ENCODE measurements around the gene MYRF.
A peak's percentile ranks its signal among the peaks of the same experiment; 100 is the strongest.

MYRF gene

GRCh38 chr11:61761440-61762222 is 9.2 kb downstream of the MYRF start:
- DNase-seq: no peak
- Histone ChIP-seq H3K9me3 (no peaks in the 10 kb centered on the region), H3K4me3 (ENCODE audit: low read depth, low read length) (no peak overlapping the region), H3K27me3 (no peaks in the 10 kb centered on the region), H3K36me3 (no peaks in the 10 kb centered on the region), H3K4me1 (no peaks in the 10 kb centered on the region)
- TF ChIP-seq, protein P1, sequence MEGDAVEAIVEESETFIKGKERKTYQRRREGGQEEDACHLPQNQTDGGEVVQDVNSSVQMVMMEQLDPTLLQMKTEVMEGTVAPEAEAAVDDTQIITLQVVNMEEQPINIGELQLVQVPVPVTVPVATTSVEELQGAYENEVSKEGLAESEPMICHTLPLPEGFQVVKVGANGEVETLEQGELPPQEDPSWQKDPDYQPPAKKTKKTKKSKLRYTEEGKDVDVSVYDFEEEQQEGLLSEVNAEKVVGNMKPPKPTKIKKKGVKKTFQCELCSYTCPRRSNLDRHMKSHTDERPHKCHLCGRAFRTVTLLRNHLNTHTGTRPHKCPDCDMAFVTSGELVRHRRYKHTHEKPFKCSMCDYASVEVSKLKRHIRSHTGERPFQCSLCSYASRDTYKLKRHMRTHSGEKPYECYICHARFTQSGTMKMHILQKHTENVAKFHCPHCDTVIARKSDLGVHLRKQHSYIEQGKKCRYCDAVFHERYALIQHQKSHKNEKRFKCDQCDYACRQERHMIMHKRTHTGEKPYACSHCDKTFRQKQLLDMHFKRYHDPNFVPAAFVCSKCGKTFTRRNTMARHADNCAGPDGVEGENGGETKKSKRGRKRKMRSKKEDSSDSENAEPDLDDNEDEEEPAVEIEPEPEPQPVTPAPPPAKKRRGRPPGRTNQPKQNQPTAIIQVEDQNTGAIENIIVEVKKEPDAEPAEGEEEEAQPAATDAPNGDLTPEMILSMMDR (IDR thresholded peaks at IDR 0.05; ENCODE audit: low read depth, low read length): no peak

DNA sequence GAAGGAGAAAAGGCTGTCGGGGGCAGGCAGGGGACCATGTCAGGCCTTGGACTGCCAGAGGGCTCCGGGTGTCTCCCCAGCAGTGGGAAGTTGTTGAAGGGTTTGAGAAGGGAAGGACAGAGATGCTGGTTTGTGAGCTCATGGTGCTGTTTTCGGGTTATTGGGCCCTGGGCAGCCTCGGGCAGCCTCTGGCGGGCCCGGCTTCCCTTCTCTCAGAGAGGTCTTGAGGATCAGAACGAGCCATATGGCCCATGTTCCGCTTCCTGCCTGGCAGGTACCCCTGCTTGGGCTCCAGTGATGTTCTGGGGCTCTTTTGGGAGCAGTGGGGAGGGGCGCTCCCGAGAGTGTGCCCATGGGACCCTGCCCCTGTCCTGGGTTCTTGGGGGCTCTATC is 9.8 kb downstream of the MYRF start:
- Histone ChIP-seq H3K27me3 (no peaks in the 10 kb centered on the region), H3K9me3 (no peaks in the 10 kb centered on the region), H3K36me3 (no peaks in the 10 kb centered on the region), H3K4me1 (no peaks in the 10 kb centered on the region), H3K4me3 (ENCODE audit: low read depth, low read length) (no peak overlapping the region)
- TF ChIP-seq, protein P1 (IDR thresholded peaks at IDR 0.05; ENCODE audit: low read depth, low read length): no peak
- DNase-seq: no peak

DNA sequence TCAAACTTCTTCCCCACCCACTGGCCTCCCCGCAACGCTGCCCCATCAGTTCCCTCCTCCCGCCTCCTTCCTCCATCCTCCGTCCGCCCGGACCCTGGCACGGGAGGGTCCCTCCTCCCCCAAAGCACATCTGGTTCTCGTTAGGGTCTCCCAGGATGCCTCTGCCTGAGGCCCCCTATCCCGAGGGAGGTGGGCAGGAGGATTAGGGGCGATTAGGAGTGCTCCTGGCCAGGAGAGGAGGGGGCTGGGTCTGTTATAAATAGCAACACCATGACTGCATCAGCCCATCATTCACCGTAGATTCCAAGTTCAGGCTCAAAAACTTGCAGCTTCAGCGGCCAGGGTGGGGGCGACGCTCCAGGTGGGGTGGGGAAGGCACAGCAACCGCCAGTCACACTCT is 10.4 kb downstream of the MYRF start:
- H3K27me3 ChIP-seq: no peaks in the 10 kb centered on the region
- no peaks in the 10 kb centered on the region for H3K9me3 ChIP-seq
- no peak overlapping the region for H3K4me3 ChIP-seq (ENCODE audit: low read depth, low read length)
- DNase-seq: peak; percentile 32
- TF ChIP-seq, protein P1 (IDR thresholded peaks at IDR 0.05; ENCODE audit: low read depth, low read length): no peak
- H3K4me1 ChIP-seq: no peaks in the 10 kb centered on the region
- no peaks in the 10 kb centered on the region for H3K36me3 ChIP-seq

- TF ChIP-seq, protein P1 (IDR thresholded peaks at IDR 0.05; ENCODE audit: low read depth, low read length): no peak
- no peaks in the 10 kb centered on the region for H3K36me3 ChIP-seq
- no peak overlapping the region for H3K4me3 ChIP-seq (ENCODE audit: low read depth, low read length)
- no peaks in the 10 kb centered on the region for H3K4me1 ChIP-seq
- no peak for DNase-seq
- no peaks in the 10 kb centered on the region for H3K9me3 ChIP-seq
- H3K27me3 ChIP-seq: no peaks in the 10 kb centered on the region
Measured at GRCh38 chr11:61763930-61764605, 11.6 kb downstream of the MYRF start.

- H3K9me3 ChIP-seq: no peaks in the 10 kb centered on the region
- no peaks in the 10 kb centered on the region for H3K27me3 ChIP-seq
- H3K4me1 ChIP-seq: no peaks in the 10 kb centered on the region
- TF ChIP-seq, protein P1 (IDR thresholded peaks at IDR 0.05; ENCODE audit: low read depth, low read length): no peak
- H3K36me3 ChIP-seq: no peaks in the 10 kb centered on the region
- DNase-seq: no peak
- H3K4me3 ChIP-seq (ENCODE audit: low read depth, low read length): no peak overlapping the region
Measured at GRCh38 chr11:61764606-61765260, 12.3 kb downstream of the MYRF start.
